OCI-LY3 (cell line): Measurements from ENCODE around the gene FAM117A.

ENCODE experiments used
- H2AFZ ChIP-seq: fragments of 200-600, 300-600 bp; shearing (Covaris generic); 2 replicates; pipeline ENCODE4 v1.6.0; 2014; ENCODE audit warnings: antibody characterized with exemption, low read depth, low read length
- H3K27ac ChIP-seq: fragments of 200-600, 300-600 bp; sonication (generic); 2 replicates; pipeline ENCODE4 v1.5.1; 2014; ENCODE audit warnings: mild to moderate bottlenecking, low read length, moderate library complexity, mixed read lengths
- H3K27me3 ChIP-seq: fragments of 200-600, 300-600 bp; sonication (generic); 2 replicates; pipeline ENCODE4 v1.6.1; 2014; ENCODE audit warnings: low read depth, low read length, mixed read lengths
- H3K36me3 ChIP-seq: fragments of 200-600, 300-600 bp; sonication (generic); replicated peaks from 2 replicates; pipeline ENCODE3; 2014; ENCODE audit warnings: low read depth, low read length, mixed read lengths
- H3K4me1 ChIP-seq: fragments of 300-600, 200-600 bp; sonication (generic); 2 replicates; pipeline ENCODE4 v1.6.1; 2014; ENCODE audit warnings: low read length, mixed read lengths
- H3K4me2 ChIP-seq: fragments of 200-600, 300-600 bp; sonication (generic); 2 replicates; pipeline ENCODE4 v1.6.1; 2014; ENCODE audit warnings: low read length, mixed read lengths
- H3K4me3 ChIP-seq: fragments of 300-600, 200-600 bp; sonication (generic); 2 replicates; pipeline ENCODE4 v1.5.1; 2014; ENCODE audit warnings: antibody characterized with exemption, mild to moderate bottlenecking, low read length, moderate library complexity
- H3K79me2 ChIP-seq: fragments of 300-600, 200-600 bp; shearing (Covaris generic); 2 replicates; pipeline ENCODE4 v1.6.1; 2014; ENCODE audit warnings: mild to moderate bottlenecking, low read length, mixed read lengths
- H3K9ac ChIP-seq: fragments of 300-600, 200-600 bp; shearing (Covaris generic); 2 replicates; pipeline ENCODE4 v1.6.0; 2014; ENCODE audit warnings: mild to moderate bottlenecking, low read length, moderate library complexity
- H3K9me3 ChIP-seq: fragments of 200-600, 300-600 bp; shearing (Covaris generic); 2 replicates; pipeline ENCODE4 v1.6.1; 2014; ENCODE audit warnings: low read length, mixed read lengths; ENCODE audit not compliant: insufficient read depth
- H4K20me1 ChIP-seq: fragments of 200-600, 300-600 bp; sonication (generic); 2 replicates; pipeline ENCODE4 v1.6.1; 2016; ENCODE audit warnings: low read length, mixed read lengths; ENCODE audit not compliant: insufficient read depth
- CTCF ChIP-seq: fragments of 200-600, 300-600 bp; sonication (generic); IDR thresholded peaks from 2 replicates; pipeline ENCODE4 v1.5.1; 2014; ENCODE audit warnings: antibody characterized with exemption, low read length, low read depth
- EZH2phosphoT487 ChIP-seq: fragments of 200-600 bp; shearing (Covaris generic); IDR thresholded peaks from 2 replicates; pipeline ENCODE4 v1.6.1; 2018; ENCODE audit warnings: antibody characterized with exemption, mixed run types, low read depth

The FAM117A gene

GRCh38 chr17:49755663-49756283 is 8.2 kb downstream of the FAM117A start:
- no peaks in the 10 kb centered on the region for H3K79me2 ChIP-seq
- 0 out of 2 replicates have a peak, but pooled peaks cover 2% of the 10 kb centered on the region for H4K20me1 ChIP-seq
- peaks cover 2% of the 10 kb centered on the region for H3K4me1 ChIP-seq
- H2AFZ ChIP-seq = no peak overlapping the region
- H3K4me2 ChIP-seq = no peak overlapping the region
- no peak overlapping the region for H3K4me3 ChIP-seq
- no peak overlapping the region for H3K9ac ChIP-seq
- H3K27ac ChIP-seq = no peak overlapping the region
- no peaks in the 10 kb centered on the region for H3K36me3 ChIP-seq
- TF ChIP-seq CTCF = no peak
- no peak for TF ChIP-seq EZH2phosphoT487
- H3K27me3 ChIP-seq = no peaks in the 10 kb centered on the region
- no peaks in the 10 kb centered on the region for H3K9me3 ChIP-seq

GRCh38 chr17:49753959-49754391 is 10.0 kb downstream of the FAM117A start:
- no peak overlapping the region for H3K4me3 ChIP-seq

GRCh38 chr17:49752508-49752907 is 11.4 kb downstream of the FAM117A start:
- H3K4me3 ChIP-seq = no peak overlapping the region
- no peak for TF ChIP-seq CTCF
- H3K4me1 ChIP-seq = peaks cover 11% of the 10 kb centered on the region
- H4K20me1 ChIP-seq = peaks cover 2% of the 10 kb centered on the region; the same call in 1 of the 2 replicates
- no peak overlapping the region for H3K9ac ChIP-seq
- no peak overlapping the region for H2AFZ ChIP-seq
- H3K27ac ChIP-seq = no peak overlapping the region
- H3K9me3 ChIP-seq = no peaks in the 10 kb centered on the region
- H3K4me2 ChIP-seq = no peak overlapping the region
- no peaks in the 10 kb centered on the region for H3K36me3 ChIP-seq
- H3K79me2 ChIP-seq = no peaks in the 10 kb centered on the region
- no peaks in the 10 kb centered on the region for H3K27me3 ChIP-seq

More at GRCh38 chr17:49753959-49754391, 10.0 kb downstream of the FAM117A start:
- Histone ChIP-seq H3K79me2 (no peaks in the 10 kb centered on the region), H3K9me3 (no peaks in the 10 kb centered on the region), H2AFZ (no peak overlapping the region), H4K20me1 (no peaks in the 10 kb centered on the region), H3K4me2 (no peak overlapping the region), H3K27me3 (no peaks in the 10 kb centered on the region), H3K36me3 (no peaks in the 10 kb centered on the region), H3K4me1 (peaks cover 2% of the 10 kb centered on the region), H3K27ac (no peak overlapping the region), H3K9ac (no peak overlapping the region)
- no peak for TF ChIP-seq EZH2phosphoT487

- H3K36me3 ChIP-seq = no peaks in the 10 kb centered on the region
- no peak overlapping the region for H3K4me2 ChIP-seq
- H3K9me3 ChIP-seq = no peaks in the 10 kb centered on the region
- no peak overlapping the region for H3K27ac ChIP-seq
- H3K9ac ChIP-seq = no peak overlapping the region
- peaks cover 2% of the 10 kb centered on the region; the same call in 1 of the 2 replicates for H4K20me1 ChIP-seq
- H3K79me2 ChIP-seq = no peaks in the 10 kb centered on the region
- peaks cover 35% of the 10 kb centered on the region for H3K4me1 ChIP-seq
- H2AFZ ChIP-seq = no peak overlapping the region
- H3K27me3 ChIP-seq = no peaks in the 10 kb centered on the region
- no peak for TF ChIP-seq CTCF
- no peak for TF ChIP-seq EZH2phosphoT487
- H3K4me3 ChIP-seq = no peak overlapping the region
These were observed 14.2 kb downstream of the FAM117A start for GRCh38 chr17:49749730-49750129.
